NCI-H82 (cell line): Measurements from ENCODE around the gene SHROOM4.
A peak's percentile ranks its signal among the peaks of the same experiment; 100 is the strongest.

Experiments used
- DNase-seq: peaks from one replicate; lab custom pipeline; 2025; lab: John Stamatoyannopoulos, UW

The SHROOM4 gene

DNA sequence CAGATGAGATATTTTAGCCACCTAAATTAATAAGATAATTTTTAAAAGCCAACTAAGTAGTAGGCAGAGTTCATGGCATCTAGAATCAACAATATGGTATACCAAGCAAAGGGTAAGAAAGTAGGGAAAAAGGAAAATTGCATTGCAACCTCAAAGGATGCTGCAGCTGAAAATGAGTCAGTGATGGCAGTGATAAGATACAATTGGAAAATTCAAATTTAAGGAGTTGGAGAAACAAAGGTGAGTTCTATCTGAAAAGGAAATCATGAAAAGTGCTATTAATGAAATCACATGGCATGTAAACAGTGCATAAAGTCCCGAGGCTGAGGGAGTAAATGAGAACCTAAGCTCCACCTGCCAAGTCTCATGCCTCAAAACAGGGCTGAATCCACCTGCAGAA lies 33.9 kb downstream of the SHROOM4 start:
- DNase-seq = no peak

DNA sequence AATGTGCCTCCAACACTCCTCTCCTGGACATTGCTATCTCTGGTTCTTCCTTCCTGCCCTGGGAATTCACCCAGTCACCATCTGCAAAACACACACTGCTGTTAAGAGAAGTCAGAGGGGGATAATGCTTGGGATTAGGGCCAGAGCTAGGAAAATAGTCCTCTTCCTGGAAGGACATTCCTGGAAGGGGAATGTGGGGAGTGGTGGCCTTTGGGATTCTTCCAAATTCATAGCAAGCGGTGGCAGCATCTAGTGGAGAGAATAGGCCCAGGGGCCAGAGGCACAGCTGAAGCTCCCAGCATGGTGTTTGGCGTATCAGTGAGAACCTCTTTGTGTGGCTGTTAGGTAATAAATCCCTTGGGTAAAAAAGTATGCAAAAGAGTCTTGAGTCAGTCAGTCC lies 34.3 kb downstream of the SHROOM4 start:
- no peak for DNase-seq

DNA sequence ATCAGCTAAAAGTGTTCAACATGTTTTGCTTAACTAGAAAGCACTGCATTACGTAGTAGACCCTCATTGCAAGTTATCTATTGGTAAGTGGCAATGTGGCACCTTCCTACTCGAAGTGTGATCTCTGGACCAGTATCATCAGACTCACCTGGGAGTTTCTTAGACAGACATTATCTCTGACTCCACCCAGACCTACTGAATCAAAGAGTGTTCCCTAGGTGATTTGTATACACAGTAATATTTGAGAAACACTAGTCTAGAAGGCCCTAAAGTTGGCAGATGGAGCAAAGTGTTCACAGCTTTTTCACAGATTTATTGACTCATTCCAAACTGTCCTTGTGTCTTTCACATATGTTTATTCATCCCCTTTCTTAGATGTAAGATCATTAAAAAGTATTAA lies 35.7 kb downstream of the SHROOM4 start:
- DNase-seq = no peak

DNA sequence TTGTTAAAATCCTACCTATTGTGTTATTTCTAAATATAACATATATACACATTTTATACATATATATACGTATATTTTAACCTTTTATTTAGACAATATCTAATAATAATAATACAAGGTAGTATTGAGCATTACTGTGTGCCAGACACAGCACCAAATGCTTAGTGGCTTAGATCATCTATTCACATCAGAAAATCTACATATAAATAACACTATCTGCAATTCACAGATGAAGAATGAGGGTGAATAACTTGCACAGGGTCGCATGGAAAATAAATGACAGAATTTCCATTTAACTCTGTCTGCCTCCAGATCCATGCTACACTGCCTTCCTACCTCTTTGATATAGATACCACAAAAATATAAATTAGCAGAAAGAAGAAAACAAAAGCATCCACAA lies 37.7 kb downstream of the SHROOM4 start:
- DNase-seq = no peak

DNA sequence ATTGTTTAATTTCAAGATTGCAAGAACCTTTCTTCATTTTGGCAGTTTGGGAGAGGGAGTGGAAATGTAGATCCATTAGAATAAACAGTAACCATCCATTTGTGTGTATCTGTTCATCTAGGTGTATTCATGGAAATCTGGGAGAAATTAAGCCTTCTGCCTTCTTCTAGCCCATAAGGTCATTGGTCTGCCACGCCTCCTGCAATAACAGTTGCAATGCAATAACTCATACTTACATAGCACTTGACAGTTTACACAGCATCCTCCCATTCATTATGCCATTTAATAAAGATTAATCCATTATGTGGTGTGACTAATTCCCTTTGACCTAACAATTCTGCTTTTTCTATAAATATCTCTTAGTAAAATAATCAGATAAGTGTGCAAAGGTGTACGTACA lies 42.6 kb downstream of the SHROOM4 start:
- no peak for DNase-seq

DNA sequence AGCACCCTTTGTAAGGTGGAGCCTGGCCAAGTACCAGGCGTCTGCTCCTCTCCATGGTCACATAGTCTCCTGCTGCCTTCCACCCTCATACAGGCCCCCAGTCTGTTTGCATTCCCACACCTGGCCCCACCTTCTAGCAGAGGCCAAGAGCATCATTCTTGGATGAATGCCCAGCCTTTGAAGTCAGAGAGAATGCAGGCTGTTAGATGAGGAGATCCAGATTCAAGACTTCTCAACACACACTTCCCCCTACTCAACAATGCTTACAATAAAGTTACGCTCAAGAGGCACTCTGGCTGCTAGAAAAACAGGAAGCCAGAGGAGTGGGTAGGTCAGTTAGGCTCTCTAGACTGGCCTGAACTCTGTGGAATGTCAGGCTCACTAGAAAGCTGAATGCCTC lies 43.3 kb downstream of the SHROOM4 start:
- no peak for DNase-seq

DNA sequence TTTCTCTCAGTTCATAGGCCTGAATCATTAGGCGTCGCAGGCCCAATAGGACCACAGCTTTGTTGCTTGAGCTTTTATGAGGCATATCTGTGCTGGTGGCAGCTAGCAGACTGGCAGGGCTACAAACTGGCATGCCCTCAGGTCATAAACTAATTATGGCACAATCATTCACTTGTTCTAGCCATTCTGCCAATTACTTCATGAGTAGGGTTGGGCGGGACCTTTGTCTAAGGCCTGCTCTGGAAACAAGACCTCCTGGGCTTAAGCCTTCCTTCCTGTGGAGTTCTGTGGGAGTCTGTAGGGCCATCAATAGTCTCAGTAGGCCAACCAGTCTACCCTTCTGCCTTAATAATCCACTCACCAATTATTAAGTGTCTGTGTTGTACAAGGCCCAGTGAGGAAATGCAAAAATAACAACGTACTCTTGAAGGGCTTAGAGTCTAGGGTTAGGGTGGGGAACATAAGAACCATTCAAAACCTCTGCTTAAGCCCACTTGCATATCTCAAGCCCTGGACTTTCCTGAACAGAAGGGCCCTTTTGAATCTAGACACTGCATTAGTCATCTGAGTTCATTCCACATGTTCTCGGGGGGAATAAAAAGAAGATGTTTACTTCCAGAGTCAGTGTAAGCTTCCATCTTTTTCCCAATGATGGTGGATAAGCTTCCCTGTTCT lies 44.5 kb downstream of the SHROOM4 start:
- no peak for DNase-seq

DNA sequence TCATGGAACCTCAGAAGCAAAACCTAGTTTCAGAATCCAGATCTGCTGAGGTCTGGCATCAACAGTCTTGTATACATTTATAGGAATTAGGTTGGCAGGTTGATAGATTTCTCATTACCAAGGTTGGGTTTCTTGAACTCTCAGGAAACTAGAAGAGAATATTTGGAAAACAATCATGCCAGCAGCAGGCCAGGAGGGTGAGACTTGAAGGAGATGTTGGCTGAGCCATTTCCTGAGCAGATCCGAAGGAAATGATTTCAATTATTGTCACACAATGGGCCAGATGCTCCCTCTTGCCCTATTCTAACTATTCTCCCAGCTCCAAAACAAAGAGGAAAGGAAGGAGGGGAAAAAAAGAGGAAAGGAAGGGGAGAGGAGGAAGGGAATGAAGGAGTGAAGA lies 45.2 kb downstream of the SHROOM4 start:
- DNase-seq = no peak

DNA sequence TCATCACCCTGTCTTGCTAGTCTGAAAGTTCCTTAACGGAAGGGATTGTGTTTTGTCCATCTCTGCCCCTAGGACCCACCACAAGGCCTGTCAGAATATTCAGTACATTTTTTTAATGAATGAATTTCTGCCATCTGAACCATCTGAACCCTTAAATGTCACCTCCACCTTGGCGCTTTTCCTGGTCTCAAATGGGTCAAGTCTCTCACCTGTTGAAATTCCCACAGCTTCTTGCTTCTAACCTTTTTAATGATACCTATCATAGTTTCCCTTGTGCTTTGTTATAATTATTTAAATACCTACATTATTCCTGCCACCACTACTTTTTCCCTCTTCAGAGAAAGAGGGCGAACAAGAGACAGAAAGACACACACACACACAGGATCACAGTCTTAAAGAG lies 48.0 kb downstream of the SHROOM4 start:
- DNase-seq = no peak

DNA sequence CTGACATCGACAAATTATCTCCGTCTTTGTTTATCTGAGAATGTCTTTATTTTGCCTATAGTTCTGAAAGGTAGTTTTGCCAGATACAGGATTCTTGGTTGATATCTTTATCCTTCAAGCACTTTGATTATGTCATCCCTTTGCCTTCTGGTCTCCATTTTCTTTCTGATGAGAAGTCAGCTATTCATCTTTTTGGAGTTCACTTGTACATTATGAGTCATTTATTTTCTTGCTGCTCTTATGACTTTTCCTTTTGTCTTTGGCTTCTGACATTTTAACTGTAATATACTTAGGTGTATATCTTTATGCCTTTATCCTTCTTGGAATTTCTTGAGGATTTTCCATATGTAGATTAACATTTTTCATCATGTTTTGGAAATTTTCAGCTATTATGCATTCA lies 51.4 kb downstream of the SHROOM4 start:
- no peak for DNase-seq

DNA sequence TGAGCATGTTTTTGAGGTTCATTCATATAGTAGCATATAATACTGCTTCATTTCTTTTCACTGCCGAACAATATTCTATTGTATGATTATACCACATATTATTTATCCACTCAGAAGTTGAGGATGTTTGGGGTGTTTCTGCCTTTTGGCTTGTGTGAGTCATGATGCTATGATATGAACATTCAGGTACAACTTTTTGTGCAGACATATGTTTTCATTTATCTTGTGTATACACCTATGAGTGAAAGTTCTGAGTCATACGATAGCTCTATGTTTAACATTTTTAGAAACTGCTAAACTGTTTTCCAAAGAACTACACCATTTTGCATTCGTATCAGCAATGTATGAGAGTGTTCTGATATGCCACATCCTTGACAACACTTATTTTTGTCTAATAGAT lies 57.7 kb downstream of the SHROOM4 start:
- no peak for DNase-seq

DNA sequence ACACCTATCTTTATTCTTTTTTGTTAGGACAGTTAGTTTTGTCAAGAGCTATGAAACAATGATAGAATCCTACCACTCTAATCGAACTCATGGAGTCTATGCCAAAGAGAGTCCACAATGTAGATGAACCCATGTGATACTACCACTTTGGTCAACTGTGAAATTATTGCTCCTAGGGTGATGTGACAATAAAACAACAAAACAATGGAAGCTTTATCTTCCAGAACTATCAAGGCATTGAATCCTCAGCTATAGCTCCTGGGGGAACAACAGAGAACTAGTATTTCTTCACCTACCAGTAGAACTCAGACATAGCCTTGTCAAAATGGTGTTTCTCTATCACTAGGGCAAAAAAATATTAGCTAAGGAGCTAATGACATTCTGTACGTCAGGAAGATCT lies 62.9 kb downstream of the SHROOM4 start:
- no peak for DNase-seq

DNA sequence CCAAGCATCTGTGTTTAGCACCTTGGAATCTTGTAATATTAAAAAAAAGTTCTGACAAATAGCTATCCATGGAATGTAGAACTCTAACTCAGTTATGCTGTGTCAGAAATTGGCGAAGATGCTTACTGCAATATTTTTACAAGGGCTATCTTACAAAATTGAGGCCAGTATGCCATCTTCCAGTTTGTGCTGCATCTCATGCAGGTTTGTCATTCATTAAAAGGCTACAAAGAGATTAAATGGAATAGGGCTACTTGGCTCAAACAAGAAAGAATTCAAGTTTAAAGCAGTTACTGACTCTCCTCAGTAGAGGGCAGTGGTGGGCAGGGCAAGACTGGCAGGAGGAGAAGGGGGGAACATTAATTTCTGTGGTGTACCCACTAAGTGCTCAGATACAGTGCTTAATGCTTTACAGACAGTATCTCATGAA lies 66.5 kb downstream of the SHROOM4 start:
- DNase-seq = peak; percentile 27

DNA sequence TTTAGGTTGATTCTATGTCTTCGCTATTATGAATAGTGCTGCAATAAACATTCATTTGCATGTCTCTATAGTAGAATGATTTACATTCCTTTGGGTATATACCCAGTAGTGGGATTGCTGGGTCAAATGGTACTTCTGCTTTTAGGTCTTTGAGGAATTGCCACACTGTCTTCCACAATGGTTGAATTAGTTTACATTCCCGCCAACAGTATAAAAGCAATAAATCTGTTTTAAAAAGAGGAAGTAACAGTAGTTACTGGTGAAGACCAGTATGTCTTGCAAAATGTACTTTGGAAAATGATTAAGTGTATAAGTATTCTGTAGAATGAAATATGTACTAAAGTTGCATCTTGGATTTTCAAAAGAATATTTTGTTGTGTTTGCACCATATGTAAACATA lies 77.3 kb downstream of the SHROOM4 start:
- DNase-seq = no peak

DNA sequence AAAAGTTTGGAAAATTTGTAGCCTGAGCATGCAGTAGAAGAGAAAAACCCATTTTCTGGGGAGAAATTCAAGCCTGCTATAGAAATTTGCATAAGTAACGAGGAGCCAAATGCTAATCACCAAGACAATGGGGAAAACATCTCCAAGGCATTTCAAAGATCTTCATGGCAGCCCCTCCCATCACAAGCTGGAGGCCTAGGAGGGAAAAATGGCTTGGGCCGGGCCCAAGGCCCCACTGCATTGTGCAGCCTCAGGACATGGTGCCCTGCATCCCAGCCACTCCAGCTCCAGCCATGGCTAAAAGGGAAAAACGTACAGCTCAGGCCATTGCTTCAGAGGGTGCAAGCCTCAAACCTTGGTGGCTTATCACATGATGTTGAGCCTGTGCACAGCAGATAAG lies 87.7 kb downstream of the SHROOM4 start:
- DNase-seq = no peak

DNA sequence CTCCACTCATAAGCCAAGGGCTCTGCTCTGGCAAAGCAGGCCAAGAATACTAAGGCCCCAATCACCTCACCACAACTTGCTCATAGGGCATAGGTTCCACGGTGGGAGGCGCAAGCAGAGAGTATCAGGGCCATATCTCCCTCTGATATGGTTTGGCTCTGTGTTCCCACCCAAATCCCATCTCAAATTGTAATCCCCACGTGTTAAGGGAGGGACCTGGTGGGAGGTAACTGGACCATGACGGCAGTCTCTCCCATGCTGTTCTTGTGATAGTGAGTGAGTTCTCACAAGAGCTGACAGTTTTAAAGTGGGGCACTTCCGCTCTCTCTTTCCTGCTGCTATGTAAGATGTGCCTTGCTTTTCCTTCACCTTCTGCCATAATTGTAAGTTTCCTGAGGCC lies 88.7 kb downstream of the SHROOM4 start:
- no peak for DNase-seq

DNA sequence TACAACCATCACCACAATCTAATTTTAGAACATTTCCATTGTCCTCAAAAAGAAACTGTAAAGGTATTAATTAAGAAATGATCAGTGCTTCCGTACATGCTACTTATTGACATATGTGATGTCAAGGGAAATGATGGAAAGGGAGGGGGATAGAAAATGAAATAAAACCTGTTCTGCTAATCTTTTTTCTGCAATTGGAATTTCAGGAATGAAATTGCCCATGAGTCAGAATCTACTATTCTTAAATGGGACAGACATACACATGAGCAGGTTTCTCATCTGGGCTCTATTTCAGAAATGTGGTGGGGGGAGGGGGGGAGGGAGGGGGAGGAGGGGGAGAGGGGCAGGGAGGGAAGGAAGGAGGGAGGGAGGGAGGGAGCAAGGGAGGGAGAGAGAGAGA lies 91.0 kb downstream of the SHROOM4 start:
- DNase-seq = no peak

DNA sequence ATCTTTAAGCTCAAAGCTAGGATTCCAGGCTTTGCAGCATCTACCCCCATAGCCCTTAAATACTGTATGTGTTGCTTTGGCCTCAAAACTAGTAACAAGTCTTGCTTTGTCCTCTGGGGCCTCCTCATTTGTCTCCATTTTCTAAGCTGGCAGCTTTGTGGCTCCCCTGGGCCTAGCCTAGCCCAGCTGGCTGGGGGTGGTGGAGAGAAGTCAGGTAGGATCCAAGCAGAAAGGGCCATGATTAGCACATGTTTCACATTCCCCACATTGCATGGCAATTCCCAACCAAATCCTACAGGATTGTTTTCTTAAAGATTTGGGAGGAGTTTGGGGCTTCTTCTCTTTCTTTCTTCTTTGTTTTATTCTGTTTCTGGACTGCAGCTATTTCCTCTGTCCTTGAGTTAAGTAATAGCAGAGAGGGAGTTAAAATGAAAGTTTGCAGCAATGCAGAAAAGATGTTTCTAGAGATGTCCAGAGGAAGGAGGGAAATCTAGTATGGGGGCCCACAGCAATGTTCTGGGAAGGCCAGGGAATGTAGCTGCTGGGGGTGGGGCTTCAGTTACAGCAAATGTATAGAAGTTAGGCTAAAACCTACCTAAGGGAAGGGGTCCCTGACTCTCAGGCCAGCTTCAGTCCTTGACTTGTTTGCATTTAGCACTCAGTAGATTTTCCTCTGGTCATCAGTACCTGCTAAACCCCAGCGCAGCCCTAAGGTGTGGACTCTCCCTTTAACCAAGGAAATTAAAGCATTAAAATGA lies 92.1 kb downstream of the SHROOM4 start:
- no peak for DNase-seq

DNA sequence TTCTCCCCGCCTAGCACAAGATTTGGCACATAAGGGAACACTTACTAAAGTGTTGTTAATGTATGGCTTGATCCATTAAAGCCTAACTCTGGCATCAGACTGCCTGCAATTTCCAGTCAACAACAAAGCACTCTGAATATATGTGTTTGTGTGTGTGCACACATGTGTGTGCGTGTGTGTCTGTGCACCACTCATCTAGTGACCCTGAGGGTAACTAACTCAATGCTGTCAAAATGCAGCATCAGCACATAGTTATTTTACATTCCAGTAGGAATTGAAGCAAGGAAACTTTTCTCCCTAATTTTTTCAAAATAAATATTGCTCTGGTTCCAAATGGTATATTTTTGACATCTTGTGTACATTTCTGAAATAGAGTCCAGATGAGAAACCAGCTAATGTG lies 94.4 kb downstream of the SHROOM4 start:
- DNase-seq = no peak

DNA sequence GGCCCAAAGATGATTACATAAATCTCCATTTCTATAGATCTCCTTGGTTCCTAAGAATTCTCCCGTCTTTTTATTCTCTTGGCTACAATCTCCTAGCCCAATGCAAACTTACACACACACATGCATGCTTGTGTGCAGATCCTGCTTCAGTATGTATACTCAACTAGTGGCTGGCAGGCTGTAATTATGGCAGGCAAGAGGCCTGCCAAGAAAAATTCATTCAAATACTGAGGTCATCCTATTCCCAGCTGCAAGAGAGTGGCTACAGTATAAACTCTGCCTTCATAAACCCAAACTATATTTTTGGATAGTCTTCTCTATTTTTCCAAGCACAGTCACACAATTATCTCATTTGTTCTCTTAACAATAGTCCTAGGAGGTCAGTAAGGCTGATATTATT lies 95.2 kb downstream of the SHROOM4 start:
- no peak for DNase-seq

DNA sequence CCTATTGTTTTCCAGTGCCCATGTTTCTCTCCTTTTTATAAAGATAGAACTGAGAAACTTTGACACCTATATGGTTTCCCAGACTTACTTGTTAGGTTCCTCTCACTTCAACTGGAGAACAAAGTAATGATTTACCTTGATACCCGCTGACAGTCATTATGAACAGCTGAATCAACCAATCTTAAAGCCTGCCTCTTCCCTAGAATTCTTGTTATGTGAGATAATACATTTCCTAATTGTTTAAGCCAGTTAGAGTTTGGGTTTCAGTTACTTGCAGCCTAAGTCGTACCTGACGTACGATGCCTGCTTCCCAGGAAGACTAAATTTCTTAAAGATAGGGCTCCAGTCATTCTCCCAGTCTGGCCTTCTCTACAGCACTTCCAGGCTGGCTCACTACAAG lies 97.3 kb downstream of the SHROOM4 start:
- DNase-seq = no peak

DNA sequence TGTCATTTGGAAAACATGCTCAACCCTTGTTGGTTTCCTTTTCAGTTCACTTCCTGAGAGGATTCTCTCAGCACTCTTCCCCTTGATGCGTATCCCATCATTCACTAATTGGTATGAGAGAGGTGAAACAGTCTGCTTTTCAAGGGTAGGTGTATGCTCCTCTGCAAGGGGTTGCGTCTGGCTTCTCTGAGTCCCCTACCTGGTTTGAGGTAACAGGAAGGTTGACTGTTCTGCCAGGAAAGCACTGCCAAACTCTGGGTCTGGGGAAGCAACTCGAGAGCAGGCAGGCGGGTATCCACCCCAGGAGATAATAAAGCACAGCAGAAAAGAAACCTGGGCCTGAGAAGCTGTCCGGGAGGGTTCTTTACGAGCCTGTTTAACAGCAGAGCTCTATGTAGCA lies 101.2 kb downstream of the SHROOM4 start:
- DNase-seq = no peak

DNA sequence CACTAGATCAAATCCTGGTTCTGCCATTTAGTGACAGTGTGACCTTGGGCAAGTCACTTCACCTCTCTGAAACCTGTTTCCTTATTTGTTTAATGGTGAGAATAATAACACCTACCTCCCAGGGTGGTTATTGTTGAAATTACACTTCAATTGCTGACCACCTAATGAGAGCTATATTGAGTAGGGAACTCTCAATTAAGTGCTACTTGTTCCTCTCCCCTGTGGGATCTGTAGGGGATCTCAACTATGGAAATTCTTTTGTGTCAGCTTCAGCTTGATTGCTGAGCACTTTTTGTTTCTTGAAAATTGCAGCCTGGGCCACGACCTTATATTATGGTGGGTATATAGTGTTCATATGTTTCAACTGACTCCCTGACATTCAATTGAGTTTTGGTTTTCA lies 102.1 kb downstream of the SHROOM4 start:
- DNase-seq = no peak
